ENCODE measurements around the gene CCDC92. TPM values are rescaled to one million over a fixed set of nuclear protein-coding genes. Genes with fewer than 3 reads are reported as not detected.

The CCDC92 gene
- polyA plus RNA-seq, 1 of the 3 experiments (the other 2 are of a cell fraction), result 53.5 TPM

GRCh38 chr12:124001343-124001742 is 28.7 kb upstream of the CCDC92 start:
- ChIA-PET POLR2A (interaction anchor here (1.5 kb wide), 1 partner anchor 290 kb away, joined by 3 read pairs; no protein-coding TSS in a partner anchor), CTCF (interaction anchor here (1.8 to 1.9 kb wide), 2 partner anchors 17 to 31 kb away, joined by 6 read pairs; no protein-coding TSS in a partner anchor)
- H3K4me2 ChIP-seq, result no peak overlapping the region
- no peak overlapping the region for H3K4me3 ChIP-seq (ENCODE audit: low read depth in 2 of 2, low read length in 1 of 2)
- peaks cover 0 to 26% of the 10 kb centered on the region in 2 experiments; a peak in 1 of 4 replicates for H3K4me1 ChIP-seq (ENCODE audit: control insufficient read depth in 1 of 2, insufficient read depth in 2 of 2, low read depth in 1 of 2, low read length in 1 of 2)
- H3K9ac ChIP-seq, result no peak overlapping the region
- H3K9me2 ChIP-seq, result no peaks in the 10 kb centered on the region
- 0 out of 2 replicates have a peak, but pooled peaks cover 4% of the 10 kb centered on the region for H4K20me1 ChIP-seq (ENCODE audit: insufficient read depth)
- no peak overlapping the region for H2AFZ ChIP-seq (ENCODE audit: low read depth)
- no peak for DNase-seq
- TF ChIP-seq RAD21 (IDR thresholded peaks at IDR 0.05; ENCODE audit: low read length) (no peak), NRF1 (IDR thresholded peaks at IDR 0.05; ENCODE audit: low read depth, low read length) (no peak), MAX (IDR thresholded peaks at IDR 0.05; ENCODE audit: low read depth) (no peak), USF1 (IDR thresholded peaks at IDR 0.05; ENCODE audit: borderline replicate concordance, low read depth) (no peak), PBX3 (IDR thresholded peaks at IDR 0.05) (no peak), MXI1 (IDR thresholded peaks at IDR 0.05; ENCODE audit: low read depth, low read length) (no peak)
- no peaks in the 10 kb centered on the region for H3K27me3 ChIP-seq (ENCODE audit: insufficient read depth)
- H3K79me2 ChIP-seq (ENCODE audit: insufficient read depth), result peaks cover 31% of the 10 kb centered on the region; the same call in 1 of the 2 replicates
- no peak overlapping the region for H3K27ac ChIP-seq (ENCODE audit: low read depth in 2 of 2, low read length in 1 of 2)
- WGBS (ENCODE audit: low lambda C conversion rate), result 96% methylated on average over 7 of the region's 7 CpGs
- H3K9me3 ChIP-seq, result no peaks in the 10 kb centered on the region
- no peaks in the 10 kb centered on the region for H3F3A ChIP-seq (replicated peaks; ENCODE audit: insufficient read depth)
- peaks cover 12 to 62% of the 10 kb centered on the region in 2 experiments for H3K36me3 ChIP-seq (replicated peaks in 1 of 2; ENCODE audit: control insufficient read depth in 1 of 2, insufficient read depth in 2 of 2, low read length in 1 of 2)

- H4K20me1 ChIP-seq (ENCODE audit: insufficient read depth), result 0 out of 2 replicates have a peak, but pooled peaks cover 4% of the 10 kb centered on the region
- peaks cover 31% of the 10 kb centered on the region; the same call in 1 of the 2 replicates for H3K79me2 ChIP-seq (ENCODE audit: insufficient read depth)
- 100% methylated on average over 5 of the region's 5 CpGs for WGBS (ENCODE audit: low lambda C conversion rate)
- H3K4me1 ChIP-seq (ENCODE audit: control insufficient read depth in 1 of 2, insufficient read depth in 2 of 2, low read depth in 1 of 2, low read length in 1 of 2), result peaks cover 3 to 25% of the 10 kb centered on the region in 2 experiments; a peak in 2 of 4 replicates
- no peaks in the 10 kb centered on the region for H3K9me2 ChIP-seq
- no peak for DNase-seq
- TF ChIP-seq EZH2phosphoT487 (IDR thresholded peaks at IDR 0.05; ENCODE audit: borderline replicate concordance, low read depth) (no peak), FOSL2 (IDR thresholded peaks at IDR 0.05; ENCODE audit: borderline replicate concordance, low read depth) (no peak), CTCF (IDR thresholded peaks at IDR 0.05) (no peak), NRF1 (IDR thresholded peaks at IDR 0.05; ENCODE audit: low read depth, low read length) (no peak), MAX (IDR thresholded peaks at IDR 0.05; ENCODE audit: low read depth) (no peak), RCOR1 (IDR thresholded peaks at IDR 0.05; ENCODE audit: low read length) (no peak)
- no peak overlapping the region for H3K4me2 ChIP-seq
- H3K36me3 ChIP-seq (replicated peaks in 1 of 2; ENCODE audit: control insufficient read depth in 1 of 2, insufficient read depth in 2 of 2, low read length in 1 of 2), result peaks cover 11 to 62% of the 10 kb centered on the region in 2 experiments
- H3K27me3 ChIP-seq (ENCODE audit: insufficient read depth), result no peaks in the 10 kb centered on the region
- no peak overlapping the region for H2AFZ ChIP-seq (ENCODE audit: low read depth)
- POLR2A ChIA-PET, result interaction anchor here (1.5 kb wide), 1 partner anchor 289 kb away, joined by 3 read pairs; no protein-coding TSS in a partner anchor
- no peak overlapping the region for H3K9ac ChIP-seq
- no peak overlapping the region; a peak in 1 of 4 replicates for H3K27ac ChIP-seq (ENCODE audit: low read depth in 2 of 2, low read length in 1 of 2)
- no peaks in the 10 kb centered on the region for H3K9me3 ChIP-seq
- H3F3A ChIP-seq (replicated peaks; ENCODE audit: insufficient read depth), result no peaks in the 10 kb centered on the region
- H3K4me3 ChIP-seq (ENCODE audit: low read depth in 2 of 2, low read length in 1 of 2), result no peak overlapping the region
- CTCF ChIA-PET, result interaction anchor here (0.6 to 1.9 kb wide), 3 partner anchors 16 to 33 kb away, joined by 3 to 6 read pairs (median 6); no protein-coding TSS in a partner anchor
These were observed 27.5 kb upstream of the CCDC92 start for GRCh38 chr12:124000111-124000510.

Data from SK-N-SH (cell line).